Stimulated activated CD8-positive, alpha-beta memory T cell treated with anti-CD3 and anti-CD28 coated beads, Interleukin-4, amount 100 ng/mL, for 4 hours (primary cell): ENCODE data around the gene MICA.
"Not testable (repeated sequence)": the region's sequence is repeated elsewhere in the genome, so short reads cannot be mapped to it uniquely, and the experiment has no call there.

Source experiments
- DNase-seq, 2 donors: peaks; one replicate each; pipeline ENCODE4 v3.0.0-alpha.2; 2020; ENCODE audit warnings: low read depth in 2 of 2, low spot score in 1 of 2

MICA gene

GRCh38 chr6:31412506-31412905 is 9.1 kb downstream of the MICA start:
- no peak for DNase-seq

DNA sequence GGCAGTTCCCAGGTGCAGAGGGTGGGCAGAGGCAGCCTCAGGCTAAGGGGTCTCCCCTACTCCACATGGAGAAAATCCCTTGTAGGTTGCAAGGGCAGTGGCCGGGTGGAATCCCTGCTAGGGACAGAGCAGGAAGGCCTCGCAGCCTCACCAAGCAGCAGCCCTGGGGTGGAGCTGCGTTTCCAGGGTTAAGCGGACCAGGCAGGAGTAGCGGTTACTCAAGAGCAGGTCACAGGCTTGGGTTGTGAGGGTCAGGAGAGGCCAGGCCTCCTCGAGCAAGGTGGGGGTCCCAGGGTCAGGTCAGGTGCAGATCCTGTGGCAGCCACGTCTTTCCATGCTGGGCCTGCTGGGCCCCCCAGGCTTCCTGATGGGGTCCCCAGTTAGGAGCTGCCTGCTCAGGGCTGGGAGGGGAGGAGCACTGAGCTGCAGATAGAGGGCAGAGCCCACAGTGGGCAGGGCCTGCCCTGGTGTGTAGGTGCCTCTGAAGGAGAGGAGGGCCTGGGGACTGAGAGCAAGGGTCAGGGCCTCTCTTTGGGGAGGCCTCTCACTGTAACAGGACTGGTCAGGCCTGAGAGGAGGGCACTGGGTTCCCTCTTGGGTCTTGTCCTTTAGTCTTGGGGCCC is 10.9 kb downstream of the MICA start:
- DNase-seq: not testable (repeated sequence)

DNA sequence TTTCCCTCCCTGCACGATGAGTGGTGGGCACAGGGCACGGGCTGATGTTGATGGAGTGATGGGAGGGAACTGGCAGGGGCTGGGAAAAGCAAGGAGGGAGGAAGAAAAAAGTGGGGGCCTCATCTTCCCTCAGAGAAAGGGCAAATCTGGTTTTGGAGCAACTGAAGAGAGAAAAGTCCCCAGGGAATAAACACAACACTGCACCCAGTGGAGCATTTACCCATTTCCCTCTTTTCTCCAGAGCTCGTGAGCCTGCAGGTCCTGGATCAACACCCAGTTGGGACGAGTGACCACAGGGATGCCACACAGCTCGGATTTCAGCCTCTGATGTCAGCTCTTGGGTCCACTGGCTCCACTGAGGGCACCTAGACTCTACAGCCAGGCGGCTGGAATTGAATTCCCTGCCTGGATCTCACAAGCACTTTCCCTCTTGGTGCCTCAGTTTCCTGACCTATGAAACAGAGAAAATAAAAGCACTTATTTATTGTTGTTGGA is 11.4 kb downstream of the MICA start:
- no peak for DNase-seq

GRCh38 chr6:31416394-31417014 is 13.1 kb downstream of the MICA start:
- DNase-seq: no peak

DNA sequence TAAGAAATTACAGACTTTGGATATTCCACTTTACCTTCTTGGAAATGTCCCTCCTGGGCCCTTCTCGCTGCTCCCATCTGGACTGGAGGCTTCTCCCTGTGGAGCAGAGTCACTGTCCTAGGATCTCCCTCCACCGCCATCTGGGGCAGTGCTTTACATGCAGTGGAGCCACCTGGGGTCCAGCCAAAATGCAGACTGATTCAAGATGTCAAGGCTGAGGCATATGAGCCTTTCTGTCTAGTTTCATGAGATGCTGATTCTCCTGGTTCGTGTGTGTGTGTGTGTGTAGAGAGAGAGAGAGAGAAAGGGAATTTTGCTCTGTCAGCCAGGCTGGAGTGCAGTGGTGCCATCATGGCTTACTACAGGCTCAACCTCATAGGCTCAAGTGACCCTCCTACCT is 14.9 kb downstream of the MICA start:
- no peak for DNase-seq

- no peak for DNase-seq
Measured at GRCh38 chr6:31419842-31420241, 16.4 kb downstream of the MICA start.

DNA sequence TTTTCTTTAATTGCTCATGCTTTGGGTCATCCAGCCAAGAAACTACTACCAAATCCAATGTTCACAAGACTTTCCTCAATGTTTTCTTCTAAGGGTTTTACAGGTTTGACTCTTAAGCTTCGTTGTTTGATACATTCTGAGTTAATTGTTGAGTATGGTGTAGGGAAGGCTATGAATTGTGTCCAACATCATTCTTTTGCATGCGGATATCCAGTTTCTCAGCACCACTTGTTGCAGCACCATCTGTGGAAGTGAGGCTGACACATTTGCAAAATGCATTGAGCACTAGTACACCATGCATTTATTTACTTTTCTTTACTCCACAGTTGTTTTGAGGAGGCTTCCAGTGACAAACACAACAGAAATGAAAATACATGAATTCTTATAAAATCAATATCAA is 17.2 kb downstream of the MICA start:
- DNase-seq: no peak

GRCh38 chr6:31422587-31422986 is 19.2 kb downstream of the MICA start:
- DNase-seq: no peak

GRCh38 chr6:31423550-31423949 is 20.2 kb downstream of the MICA start:
- no peak for DNase-seq

GRCh38 chr6:31426395-31427354 is 23.3 kb downstream of the MICA start:
- DNase-seq: no peak

DNA sequence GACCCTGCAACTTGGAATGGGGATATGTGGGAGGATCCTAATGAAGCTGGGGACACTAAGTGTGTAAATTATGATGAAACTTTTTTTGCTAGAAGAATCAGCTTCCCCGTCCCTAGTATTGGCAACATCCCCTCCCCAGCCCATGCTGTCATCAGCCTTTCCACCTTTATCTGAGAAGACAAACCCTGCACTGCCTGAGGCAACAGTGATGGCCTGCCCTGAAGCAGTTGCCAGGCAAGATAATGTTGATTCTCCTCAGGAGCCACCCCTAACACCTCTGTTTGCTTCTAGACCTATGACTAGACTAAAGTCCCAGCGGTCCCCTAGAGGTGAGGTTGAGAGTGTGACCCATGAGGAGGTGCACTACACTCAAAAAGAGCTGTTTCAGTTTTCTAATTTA is 27.1 kb downstream of the MICA start:
- no peak for DNase-seq

- DNase-seq: not testable (repeated sequence)
Measured at GRCh38 chr6:31435051-31435450, 31.7 kb downstream of the MICA start.

GRCh38 chr6:31438222-31438621 is 34.8 kb downstream of the MICA start:
- no peak for DNase-seq

- no peak for DNase-seq
Measured at GRCh38 chr6:31438677-31439076, 35.3 kb downstream of the MICA start.

DNA sequence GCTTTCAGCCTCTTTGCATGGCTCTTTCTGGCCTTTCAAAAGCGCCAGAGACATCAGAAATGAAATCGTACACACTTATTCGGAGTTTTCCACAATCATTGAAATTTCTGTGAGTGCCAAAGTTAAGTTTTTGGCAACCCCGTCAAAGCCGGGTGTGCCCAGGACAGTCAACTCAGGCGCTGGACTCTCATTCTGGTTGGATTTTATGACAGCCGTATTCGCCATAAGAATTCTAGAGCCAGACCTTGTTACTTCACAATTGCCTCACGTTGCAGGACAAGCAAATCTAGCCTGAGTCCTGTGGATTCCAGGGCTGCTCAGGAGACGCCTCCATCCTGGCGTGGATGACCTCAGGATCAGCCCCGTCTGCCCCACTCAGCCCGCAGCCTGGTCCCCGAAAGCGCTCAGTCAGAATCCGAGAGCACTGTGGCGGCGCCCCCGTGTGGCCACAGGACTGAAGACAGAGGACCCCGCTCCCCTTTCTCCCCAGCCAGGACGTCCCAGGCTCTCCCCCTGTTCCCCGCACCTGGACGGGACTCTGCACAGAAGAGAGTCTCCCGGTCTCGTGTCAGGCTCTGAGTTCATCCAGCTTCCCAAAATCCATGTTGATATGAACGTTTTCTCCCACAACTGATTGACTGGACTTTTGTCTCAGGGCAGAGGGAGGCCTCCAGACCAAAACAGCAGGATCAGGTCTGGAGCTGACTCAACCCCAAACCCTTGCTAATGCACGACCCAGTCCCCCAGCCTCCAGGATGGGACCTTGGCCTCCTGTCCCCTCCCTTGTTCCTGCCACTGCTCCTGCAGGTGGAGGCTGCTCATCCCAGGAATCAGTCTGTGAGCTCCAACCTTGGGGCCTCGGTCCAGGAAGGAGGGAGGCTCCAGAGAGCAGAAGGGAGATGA is 38.2 kb downstream of the MICA start:
- peak; percentile 60 to 77 for DNase-seq

DNA sequence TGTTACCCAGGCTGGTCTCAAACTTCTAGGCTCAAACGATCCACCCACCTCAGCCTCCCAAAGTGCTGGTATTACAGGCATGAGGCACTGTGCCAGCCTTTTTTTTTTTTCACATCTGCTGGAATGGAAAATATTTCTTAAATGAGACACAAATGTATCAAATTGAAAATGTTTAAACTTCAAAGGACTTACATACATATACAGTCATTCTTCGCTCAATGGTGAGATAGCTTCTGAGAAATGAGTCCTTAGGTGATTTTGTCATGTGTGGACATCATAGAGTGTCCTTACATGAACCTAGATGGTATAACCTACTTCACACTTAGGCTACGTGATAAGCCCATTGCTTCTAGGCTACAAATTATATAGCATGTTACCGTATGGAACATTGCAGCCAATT is 43.1 kb downstream of the MICA start:
- no peak for DNase-seq

DNA sequence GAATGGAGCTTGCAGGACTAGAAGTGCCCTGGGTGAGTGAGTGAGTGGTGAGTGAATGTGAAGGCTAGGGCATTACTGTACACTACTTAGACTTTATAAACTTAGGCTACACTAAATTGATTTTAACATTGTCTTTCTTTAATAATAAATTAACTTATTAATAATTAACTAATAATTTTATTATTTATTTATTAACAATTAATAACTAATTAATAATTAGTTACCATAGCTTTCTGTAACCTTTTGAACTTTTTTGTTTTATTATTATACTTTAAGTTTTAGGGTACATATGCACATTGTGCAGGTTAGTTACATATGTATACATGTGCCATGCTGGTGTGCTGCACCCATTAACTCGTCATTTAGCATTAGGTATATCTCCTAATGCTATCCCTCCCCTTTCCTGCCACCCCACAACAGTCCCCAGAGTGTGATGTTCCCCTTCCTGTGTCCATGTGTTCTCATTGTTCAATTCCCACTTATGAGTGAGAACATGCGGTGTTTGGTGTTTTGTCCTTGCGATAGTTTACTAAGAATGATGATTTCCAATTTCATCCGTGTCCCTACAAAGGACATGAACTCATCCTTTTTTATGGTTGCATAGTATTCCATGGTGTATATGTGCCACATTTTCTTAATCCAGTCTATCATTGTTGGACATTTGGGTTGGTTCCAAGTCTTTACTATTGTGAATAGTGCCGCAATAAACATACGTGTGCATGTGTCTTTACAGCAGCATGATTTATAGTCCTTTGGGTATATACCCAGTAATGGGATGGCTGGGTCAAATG is 43.8 kb downstream of the MICA start:
- not testable (repeated sequence) for DNase-seq

DNA sequence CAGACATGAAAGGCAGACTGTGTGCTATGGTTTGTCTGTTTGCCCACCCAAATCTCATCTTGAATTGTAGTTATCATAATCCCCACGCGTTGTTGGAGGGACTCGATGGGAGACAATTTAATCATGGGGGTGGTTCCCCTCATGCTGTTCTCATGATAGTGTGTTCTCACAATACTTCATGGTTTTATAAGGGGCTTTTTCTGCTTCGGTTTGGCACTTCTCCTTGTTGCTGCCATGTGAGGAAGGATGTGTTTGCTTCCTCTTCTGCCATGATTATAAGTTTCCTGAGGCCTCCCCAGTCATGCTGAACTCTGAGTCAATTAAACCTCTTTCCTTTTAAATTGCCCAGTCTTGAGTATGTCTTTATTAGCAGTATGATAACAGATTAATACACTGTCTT is 47.4 kb downstream of the MICA start:
- no peak for DNase-seq

GRCh38 chr6:31452859-31453258 is 49.5 kb downstream of the MICA start:
- DNase-seq: no peak

DNA sequence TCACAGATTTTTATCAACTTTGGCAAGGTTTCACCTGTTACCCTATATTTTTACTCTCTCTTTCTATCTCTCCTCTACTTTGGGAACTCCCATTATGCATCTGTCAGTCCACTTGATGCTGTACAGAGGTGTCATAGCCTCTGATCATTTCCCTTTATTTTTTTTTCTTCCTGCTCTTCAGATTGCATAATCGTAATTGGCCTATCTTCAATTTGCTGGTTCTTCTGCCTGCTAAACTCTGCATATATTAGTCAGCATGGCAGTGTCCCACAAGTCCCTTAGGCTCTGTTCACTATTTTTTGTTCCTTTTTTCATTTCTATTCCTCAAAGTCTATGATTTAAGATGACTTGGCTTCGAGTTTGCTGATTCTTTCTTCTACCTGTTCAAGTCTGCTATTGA is 49.9 kb downstream of the MICA start:
- no peak for DNase-seq
